Heart left ventricle (tissue), 13 donors: Measurements from ENCODE around the gene IWS1.

Source experiments
- CTCF ChIP-seq, 12 donors: fragments of 200-600 bp; sonication (generic) in 4 of 12; IDR thresholded peaks; one replicate each; pipeline versions ENCODE4 v1.5.0 to v1.8.0; 2018 to 2022; ENCODE audit warnings: antibody characterized with exemption in 12 of 12, mild to moderate bottlenecking in 5 of 12
- POLR2A ChIP-seq, 2 donors: fragments of 450-650 bp; IDR thresholded peaks; one replicate each; pipeline ENCODE4 v1.6.1; 2017; ENCODE audit warnings: antibody characterized with exemption in 2 of 2, mild to moderate bottlenecking in 2 of 2, moderate library complexity in 2 of 2
- donor health status: ischemic (EF 13 %, LVEDD 7.1; RV severe dilation, severe dysfunction).
- donor health status: DM: no; HTN: yes; CAD: no.
- donor health status: DM: no; HTN: no; CAD: no.
- donor health status: ischemic (EF 25% LVEDD 6.9; RV normal size, moderate dysfunction).
- donor health status: ischemic (EF 25% LVEDD 5.7; RV mildly dilated, moderate dysfunction).
- donor health status: ischemic (EF 35%, LVEDD 5.7; RV mildly dilated, moderate dysfunction).
- donor health status: nonischemic (EF 11% LVEDD 7.7; RV severe dilation, severe dysfunction).
- donor health status: DM: yes; HTN: yes; CAD: no.
- donor health status: PGD.
- donor health status: ischemic (EF 29% LVEDD 5.4; RV normal size, mild dysfunction).
- donor health status: nonischemic (EF 23%, LVEDD 6.1; RV moderate dilation, normal function).

- no peak for TF ChIP-seq CTCF (IDR thresholded peaks at IDR 0.05)
- TF ChIP-seq POLR2A (IDR thresholded peaks at IDR 0.05), result no peak
Observed at GRCh38 chr2:127463155-127463991, 62.9 kb downstream of the IWS1 start.
